ENCODE data around the gene FRRS1. TPM values are rescaled to one million over a fixed set of nuclear protein-coding genes. Genes with fewer than 3 reads are reported as not detected.

Gene FRRS1
- polyA plus RNA-seq, 1 donor (not counting 4 experiments of a cell fraction or from before 2014, with no cell fraction given), result 11.2 TPM

- dilution Hi-C loops (cut with MboI; ENCODE audit: extremely low pct_ligation_motif_present, low sequenced_read_pairs), result no loop called here
- Histone ChIP-seq H2AFZ (ENCODE audit: control insufficient read depth, low read length) (no peak overlapping the region), H3K27ac (ENCODE audit: control insufficient read depth, insufficient read depth, low read length) (no peak overlapping the region), H3K4me3 (ENCODE audit: control insufficient read depth in 2 of 3, extremely low read depth in 1 of 3, insufficient read depth in 2 of 3, low read depth in 1 of 3, low read length in 3 of 3) (no peak overlapping the region), H4K20me1 (ENCODE audit: control insufficient read depth, extremely low read depth, insufficient read depth, low read length) (no peaks in the 10 kb centered on the region), H3K4me1 (ENCODE audit: control insufficient read depth, extremely low read depth, insufficient read depth, low read length) (no peaks in the 10 kb centered on the region), H3K4me2 (ENCODE audit: control insufficient read depth, extremely low read depth, insufficient read depth, low read depth, low read length) (no peak overlapping the region), H3K9me1 (ENCODE audit: control insufficient read depth, extremely low read depth, insufficient read depth, low read length) (no peaks in the 10 kb centered on the region), H3K9me3 (ENCODE audit: control insufficient read depth, low read depth, low read length) (no peaks in the 10 kb centered on the region), H3K36me3 (ENCODE audit: control insufficient read depth in 2 of 2, extremely low read depth in 1 of 2, insufficient read depth in 2 of 2, low read length in 2 of 2) (peaks cover 0 to 5% of the 10 kb centered on the region in 2 experiments), H3K27me3 (ENCODE audit: control insufficient read depth, extremely low read depth, insufficient read depth, low read length) (no peaks in the 10 kb centered on the region), H3K79me2 (ENCODE audit: control insufficient read depth, insufficient read depth, low read length) (no peaks in the 10 kb centered on the region), H3K9ac (ENCODE audit: control insufficient read depth, extremely low read depth, insufficient read depth, low read length) (no peak overlapping the region)
- FAIRE-seq, result peak; percentile 56
- TF ChIP-seq CTCF (optimal IDR thresholded peaks at IDR 0.05 in 1 of 3, IDR thresholded peaks at IDR 0.05 in 1 of 3, conservative IDR thresholded peaks at IDR 0.05 in 1 of 3; ENCODE audit: extremely low read depth in 1 of 3, insufficient read depth in 2 of 3, low read length in 3 of 3) (peak; percentile 14 to 56 (median 25)), EZH2 (IDR thresholded peaks at IDR 0.05; ENCODE audit: low read length) (no peak)
- no peak for DNase-seq (ENCODE audit: low read depth, low spot score)
Observed at GRCh38 chr1:99737016-99737415, 29.4 kb downstream of the FRRS1 start.

GRCh38 chr1:99735852-99736251, 30.6 kb downstream of the FRRS1 start:
- no peak for FAIRE-seq
- no peak overlapping the region for H3K4me2 ChIP-seq (ENCODE audit: control insufficient read depth, extremely low read depth, insufficient read depth, low read depth, low read length)

More at GRCh38 chr1:99735852-99736251, 30.6 kb downstream of the FRRS1 start:
- no peak for DNase-seq (ENCODE audit: low read depth, low spot score)
- Histone ChIP-seq H3K36me3 (ENCODE audit: control insufficient read depth in 2 of 2, extremely low read depth in 1 of 2, insufficient read depth in 2 of 2, low read length in 2 of 2) (peaks cover 0 to 2% of the 10 kb centered on the region in 2 experiments), H4K20me1 (ENCODE audit: control insufficient read depth, extremely low read depth, insufficient read depth, low read length) (no peaks in the 10 kb centered on the region), H3K27ac (ENCODE audit: control insufficient read depth, insufficient read depth, low read length) (no peak overlapping the region), H3K27me3 (ENCODE audit: control insufficient read depth, extremely low read depth, insufficient read depth, low read length) (no peaks in the 10 kb centered on the region), H3K79me2 (ENCODE audit: control insufficient read depth, insufficient read depth, low read length) (no peaks in the 10 kb centered on the region), H3K9me3 (ENCODE audit: control insufficient read depth, low read depth, low read length) (no peaks in the 10 kb centered on the region), H3K9ac (ENCODE audit: control insufficient read depth, extremely low read depth, insufficient read depth, low read length) (no peak overlapping the region), H3K4me3 (ENCODE audit: control insufficient read depth in 2 of 3, extremely low read depth in 1 of 3, insufficient read depth in 2 of 3, low read depth in 1 of 3, low read length in 3 of 3) (no peak overlapping the region), H3K4me1 (ENCODE audit: control insufficient read depth, extremely low read depth, insufficient read depth, low read length) (no peaks in the 10 kb centered on the region), H2AFZ (ENCODE audit: control insufficient read depth, low read length) (no peak overlapping the region), H3K9me1 (ENCODE audit: control insufficient read depth, extremely low read depth, insufficient read depth, low read length) (no peaks in the 10 kb centered on the region)
- dilution Hi-C loops (cut with MboI; ENCODE audit: extremely low pct_ligation_motif_present, low sequenced_read_pairs), result no loop called here
- TF ChIP-seq CTCF (optimal IDR thresholded peaks at IDR 0.05 in 1 of 3, IDR thresholded peaks at IDR 0.05 in 1 of 3, conservative IDR thresholded peaks at IDR 0.05 in 1 of 3; ENCODE audit: extremely low read depth in 1 of 3, insufficient read depth in 2 of 3, low read length in 3 of 3) (no peak), EZH2 (IDR thresholded peaks at IDR 0.05; ENCODE audit: low read length) (no peak)
